NCI-H187 (cell line): ENCODE measurements around the gene SHB.

Experiments used
- DNase-seq, 2 experiments: peaks; one replicate each; lab custom pipeline; 2025; lab: John Stamatoyannopoulos, UW

The SHB gene

GRCh38 chr9:37929441-37929895 is 139.6 kb downstream of the SHB start:
- DNase-seq, result no peak

DNA sequence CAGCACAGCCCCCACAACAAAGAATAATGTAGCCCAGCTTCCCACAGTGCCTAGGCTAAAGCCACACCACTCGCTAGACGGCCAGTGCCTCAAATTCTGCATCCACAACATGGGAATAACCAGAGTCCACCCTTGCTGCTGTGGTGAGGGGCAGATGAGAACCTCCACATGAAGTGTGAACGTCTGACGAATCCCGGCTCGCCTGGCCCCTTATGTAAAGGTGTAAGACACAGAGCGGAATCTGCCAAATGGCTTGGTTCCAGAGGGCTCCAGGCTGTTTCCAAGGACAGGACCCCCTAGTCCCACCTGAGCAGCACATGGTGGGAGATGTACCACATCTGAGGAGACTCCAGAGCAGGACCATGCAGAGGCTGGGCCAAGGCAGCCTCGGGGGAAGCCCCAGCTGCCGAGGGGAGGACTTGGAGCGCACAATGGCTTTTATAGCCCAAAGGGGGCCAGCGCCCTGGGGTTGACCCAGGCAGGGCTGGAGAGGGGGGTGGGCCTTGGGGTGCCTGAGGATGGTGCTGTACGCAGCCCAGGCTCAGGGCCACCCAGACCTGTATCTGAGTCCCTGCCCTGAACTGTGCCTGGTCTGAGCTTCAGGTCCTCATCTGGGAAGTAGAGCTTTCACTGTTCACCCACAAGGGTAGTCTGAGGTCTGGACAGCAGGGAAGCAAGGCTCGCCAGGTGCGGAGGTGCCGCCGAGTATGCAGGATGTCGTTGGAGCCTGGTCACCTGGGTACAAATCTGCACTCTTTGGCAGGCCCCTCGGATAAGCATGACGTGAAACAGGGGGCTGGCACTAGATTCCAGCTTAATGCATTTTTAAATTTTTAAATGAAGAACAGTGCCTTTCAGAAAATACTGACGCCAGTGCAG is 140.2 kb downstream of the SHB start:
- DNase-seq, result no peak

DNA sequence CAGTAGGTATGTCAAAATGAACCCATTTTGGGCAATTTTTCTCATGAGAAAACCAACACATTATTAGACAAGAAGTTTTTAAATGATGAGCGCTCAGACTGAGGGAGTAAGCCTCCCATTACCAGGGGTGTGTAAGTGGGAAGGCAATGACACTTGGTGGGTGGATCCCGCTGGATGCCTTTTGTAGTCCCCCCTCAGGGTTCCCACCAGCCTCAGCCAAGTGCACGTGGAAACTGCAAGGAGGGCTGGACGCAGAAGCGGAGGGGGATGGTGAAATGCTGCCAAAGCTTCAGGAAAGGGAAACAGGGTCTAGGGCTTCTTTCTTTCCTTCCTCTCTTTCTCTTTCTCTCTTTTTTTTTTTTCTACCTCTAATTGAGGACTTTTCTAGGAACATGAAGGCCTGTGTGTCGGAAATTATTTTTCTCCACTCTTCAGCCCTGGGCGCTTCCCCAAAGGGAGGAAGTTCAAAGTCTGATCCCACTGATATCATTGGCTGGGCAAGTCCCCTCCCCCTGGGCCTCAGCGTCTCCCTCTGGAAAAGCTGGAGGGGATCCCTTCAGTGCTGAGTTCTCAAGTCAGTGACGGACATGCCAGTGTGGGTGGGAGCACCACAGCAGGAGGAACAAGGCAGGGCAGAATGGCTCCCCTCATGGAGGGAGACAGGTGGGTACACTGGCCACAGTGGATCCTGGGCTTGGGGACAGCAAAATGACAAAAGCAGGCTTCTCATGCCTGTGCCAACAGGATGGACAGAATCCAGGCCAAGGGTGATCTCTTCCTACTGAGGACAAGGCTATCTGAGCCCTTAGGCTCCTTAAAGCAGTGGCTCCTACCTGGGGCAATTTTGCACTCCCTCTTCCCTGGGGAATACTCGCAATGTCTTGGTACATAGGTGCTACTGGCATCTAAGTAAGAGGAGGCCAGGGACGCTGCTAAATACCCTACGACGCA is 141.2 kb downstream of the SHB start:
- no peak for DNase-seq

DNA sequence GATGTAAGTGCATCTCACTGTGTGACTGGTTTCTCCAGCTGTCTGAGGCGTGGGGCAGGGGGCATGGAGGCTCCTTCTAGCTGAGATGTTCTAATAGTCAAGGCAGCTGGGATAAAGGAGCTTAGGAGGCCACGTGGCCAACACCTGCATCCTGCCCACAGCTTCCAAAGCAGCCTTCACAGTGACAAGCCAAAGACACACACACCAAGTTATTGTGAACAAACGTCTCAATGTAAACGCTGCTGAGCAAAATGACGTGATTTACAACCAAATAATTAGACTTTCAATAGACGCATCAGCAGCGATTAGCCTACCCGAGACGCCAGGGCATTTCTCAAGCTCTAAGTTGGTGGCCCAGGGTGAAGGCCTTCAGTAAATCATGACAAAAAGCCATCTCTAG is 141.9 kb downstream of the SHB start:
- DNase-seq, result no peak

GRCh38 chr9:37926737-37927118 is 142.3 kb downstream of the SHB start:
- DNase-seq, result no peak

DNA sequence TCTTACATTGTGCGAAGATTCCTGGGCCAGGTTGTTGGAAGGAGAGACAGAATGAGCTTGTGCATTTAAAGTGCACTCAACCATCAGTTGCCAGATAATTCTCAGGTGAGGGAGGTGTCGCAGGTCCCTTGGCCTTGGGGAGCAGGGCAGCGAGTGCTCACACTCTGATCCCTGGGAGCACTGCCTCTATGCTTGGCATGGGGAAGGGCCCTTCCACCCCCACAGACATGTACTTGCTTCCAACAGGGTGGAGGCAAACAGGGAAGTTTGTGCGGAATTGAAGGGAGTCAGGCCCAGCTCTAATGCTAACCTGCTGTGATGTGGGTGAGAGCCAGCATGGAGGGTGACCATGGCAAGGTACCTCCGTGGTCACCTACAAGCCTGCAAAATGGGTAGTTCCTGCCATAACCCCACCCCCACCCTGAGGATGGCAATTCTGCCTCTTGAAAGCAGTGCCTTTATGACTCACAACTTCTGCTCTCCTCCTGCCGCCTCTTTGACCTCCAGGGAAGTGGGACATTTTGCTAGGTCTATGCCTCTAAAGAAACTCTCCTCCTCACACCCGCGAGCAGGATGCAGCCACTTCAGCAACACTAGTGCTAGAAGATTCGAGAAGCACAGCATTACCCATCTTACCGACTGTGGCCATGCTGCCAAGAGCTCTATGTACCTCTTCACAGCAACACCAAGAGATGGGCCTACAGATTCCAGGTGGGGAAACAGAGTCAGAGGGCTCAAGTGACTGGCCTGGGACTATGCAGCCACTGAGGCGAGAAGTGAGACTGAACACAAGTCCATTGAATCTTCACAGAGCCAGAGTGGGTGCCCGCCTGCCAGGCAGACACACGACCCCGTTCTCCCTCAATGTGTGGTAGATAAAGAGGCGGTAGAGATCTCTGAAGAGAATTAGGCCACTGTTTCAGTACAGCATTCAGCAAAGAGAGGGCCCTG is 143.0 kb downstream of the SHB start:
- DNase-seq, result no peak

GRCh38 chr9:37925006-37925405 is 144.0 kb downstream of the SHB start:
- no peak for DNase-seq

DNA sequence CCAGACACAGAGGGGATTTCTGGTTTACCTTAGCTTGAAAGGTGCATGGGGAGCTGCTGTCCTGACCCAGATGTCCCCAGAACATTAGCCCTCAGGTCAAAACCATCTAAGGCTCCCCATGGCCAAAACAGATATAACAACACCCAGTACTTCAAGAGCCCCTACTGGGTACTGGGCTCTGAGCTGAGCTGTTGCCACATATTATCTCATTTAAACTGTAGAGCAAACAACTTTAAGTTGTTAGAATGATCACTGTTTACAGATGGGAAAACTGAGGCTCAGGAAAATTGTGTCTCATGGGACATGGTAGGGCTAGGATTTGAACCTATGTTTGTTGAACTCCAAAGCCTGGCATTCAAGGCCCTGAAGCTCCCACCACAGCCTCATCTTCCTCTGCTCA is 144.5 kb downstream of the SHB start:
- DNase-seq, result no peak

DNA sequence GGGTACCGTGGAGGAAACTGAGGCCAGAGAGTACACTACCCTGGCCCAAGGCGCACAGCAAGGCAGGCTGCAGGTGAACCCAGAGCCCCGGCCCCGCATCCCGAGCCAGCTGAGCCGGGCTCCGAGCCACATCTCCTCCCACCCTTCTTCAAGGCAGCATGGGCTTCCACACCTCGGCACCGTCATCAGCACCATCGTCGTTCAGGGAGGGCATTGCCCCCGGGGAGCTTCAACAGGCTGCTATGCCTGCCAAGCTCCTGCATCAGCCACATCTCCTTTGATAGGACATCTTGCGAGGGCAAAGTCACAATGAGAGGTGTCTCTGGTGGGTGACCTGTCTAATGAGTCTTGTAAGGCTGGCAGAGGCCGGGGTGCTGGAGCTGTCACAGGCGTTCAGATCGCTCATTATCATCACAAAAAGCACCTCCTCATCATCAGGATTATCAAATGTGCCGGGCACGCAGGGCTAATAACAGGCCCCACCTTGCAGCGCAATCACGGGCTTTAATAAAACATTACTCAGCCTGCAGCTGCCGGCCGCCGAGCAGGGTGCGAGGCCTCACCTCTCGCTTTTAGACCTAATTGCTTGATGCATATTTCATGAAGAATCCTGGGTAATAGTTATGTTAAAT is 145.1 kb downstream of the SHB start:
- no peak for DNase-seq

- no peak for DNase-seq
Observed at GRCh38 chr9:37923118-37923795, 145.8 kb downstream of the SHB start.

DNA sequence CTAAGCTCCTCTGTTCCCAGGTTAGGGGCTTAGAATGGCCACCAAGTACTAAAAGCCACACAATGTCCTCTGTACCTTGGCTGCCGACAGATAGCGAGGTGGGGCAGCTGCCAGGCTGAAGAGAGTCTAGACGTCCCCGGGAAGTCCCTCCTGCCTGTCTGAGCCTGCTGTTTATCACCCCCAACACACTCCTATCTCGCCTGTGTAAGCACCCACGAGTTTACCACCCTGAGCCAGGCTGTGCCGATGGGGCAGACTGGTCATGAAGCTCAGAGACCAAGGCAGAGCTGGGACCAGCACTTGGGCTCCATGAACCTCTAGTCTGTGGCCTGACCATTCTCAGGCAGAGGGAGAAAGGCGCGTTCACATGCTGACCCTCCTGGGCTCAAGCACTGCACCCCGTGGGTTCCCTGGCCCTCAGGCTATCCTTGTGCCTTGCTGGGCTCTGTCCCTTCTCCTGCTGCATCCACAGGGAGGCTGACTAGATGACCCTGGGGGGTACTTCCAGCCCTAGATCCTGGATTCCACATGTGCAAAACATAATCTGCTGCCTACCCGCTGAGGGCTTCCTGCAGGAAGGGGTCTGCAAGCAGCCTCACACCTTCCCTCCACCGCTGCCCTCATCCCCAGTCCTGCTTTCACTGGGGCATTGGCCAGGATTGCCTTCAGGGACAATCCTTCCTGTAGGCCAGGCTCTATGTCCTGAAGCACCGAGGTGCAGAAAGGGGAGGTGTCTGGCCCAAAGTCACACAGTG is 146.5 kb downstream of the SHB start:
- DNase-seq, result no peak

- no peak for DNase-seq
Observed at GRCh38 chr9:37921546-37922300, 147.3 kb downstream of the SHB start.

- DNase-seq, result no peak
Observed at GRCh38 chr9:37921168-37921510, 147.9 kb downstream of the SHB start.

DNA sequence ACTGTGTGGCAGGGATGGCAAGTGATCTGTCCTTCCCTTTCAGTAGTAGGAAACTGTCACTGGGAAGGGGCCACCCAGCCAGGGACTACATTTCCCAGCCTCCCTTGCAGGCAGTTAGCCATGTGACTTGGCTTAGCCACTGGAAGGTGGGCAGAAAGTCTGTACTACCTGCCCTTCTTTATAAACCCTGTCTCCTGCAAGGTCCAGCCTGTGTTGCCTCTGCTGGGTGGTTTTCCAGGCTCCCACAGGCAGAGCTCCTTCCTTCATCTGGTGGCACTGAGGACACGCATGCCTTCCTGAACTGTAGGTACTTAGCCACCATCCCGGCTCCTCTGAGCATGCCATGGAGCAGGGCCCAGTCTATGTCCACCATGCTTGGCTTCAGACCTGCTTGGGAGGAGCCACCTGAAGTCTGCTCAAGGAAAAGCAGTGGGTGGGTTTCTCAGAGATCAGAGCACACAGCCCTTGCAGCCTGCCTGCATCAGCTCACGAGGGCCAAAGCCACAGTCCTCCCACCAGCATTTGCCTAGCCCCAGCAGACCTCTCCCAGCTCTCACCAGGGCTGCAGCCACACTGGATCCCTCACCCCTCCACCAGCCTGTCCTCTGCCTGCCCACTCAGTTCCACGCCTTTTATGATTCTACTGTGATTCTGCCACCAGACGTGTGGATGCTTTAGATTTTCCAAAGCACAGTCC is 148.4 kb downstream of the SHB start:
- no peak for DNase-seq

DNA sequence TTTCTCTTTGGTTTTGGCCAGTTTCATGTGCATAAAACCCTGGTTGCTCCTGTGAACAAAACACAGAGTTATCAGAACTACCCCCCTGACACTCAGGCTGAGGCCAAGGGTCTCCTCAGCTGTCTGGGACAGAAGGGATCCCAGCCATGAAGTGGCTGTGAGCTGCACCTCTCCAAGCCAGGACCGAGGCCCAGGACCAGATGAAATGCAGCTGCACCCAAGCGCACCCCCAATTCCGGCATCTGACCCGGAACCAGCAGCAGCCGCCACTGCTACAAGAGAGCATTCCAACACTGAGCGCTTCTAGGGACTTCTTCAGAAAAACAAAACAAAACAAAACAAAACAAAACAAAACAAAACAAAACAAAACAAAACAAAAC is 149.1 kb downstream of the SHB start:
- no peak for DNase-seq

DNA sequence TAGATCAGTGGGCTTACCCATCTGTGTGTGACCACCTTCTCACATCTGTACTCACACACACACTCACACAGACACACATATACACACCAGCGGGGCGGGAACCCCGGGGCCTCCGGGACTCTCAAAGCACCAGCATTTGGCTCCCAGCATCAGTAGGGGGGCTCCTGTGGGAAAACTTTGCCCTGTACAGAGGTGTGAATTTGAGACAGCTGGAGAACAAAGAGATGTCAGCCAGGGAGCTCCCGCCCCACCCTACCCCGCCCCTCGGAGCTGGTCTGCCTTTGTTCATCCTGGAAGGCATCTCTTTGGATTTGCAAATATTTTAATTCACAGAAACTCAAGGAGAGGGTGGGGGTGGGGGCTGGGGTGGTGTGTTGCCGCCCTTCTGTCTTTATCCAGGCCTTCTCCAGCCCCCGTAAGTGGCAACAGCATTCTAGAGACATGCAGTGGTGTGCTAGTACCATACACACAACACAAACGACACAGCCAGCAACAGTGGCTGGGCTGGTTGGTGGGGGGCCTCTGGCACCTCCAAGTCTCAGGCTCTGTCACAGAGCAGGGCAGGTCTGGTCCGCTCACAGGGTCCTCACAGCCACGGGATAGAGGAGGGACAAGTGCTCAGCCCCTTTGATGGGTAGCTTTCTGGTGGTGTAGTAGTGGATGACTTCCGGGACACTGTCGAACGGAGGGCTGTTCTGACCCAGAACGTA is 149.6 kb downstream of the SHB start:
- DNase-seq, result no peak

GRCh38 chr9:37918665-37919170 is 150.3 kb downstream of the SHB start:
- DNase-seq, result no peak
